ENCODE results near the gene RHOB.
"Not testable (repeated sequence)": the region's sequence is repeated elsewhere in the genome, so short reads cannot be mapped to it uniquely, and the experiment has no call there.

Gene RHOB

DNA sequence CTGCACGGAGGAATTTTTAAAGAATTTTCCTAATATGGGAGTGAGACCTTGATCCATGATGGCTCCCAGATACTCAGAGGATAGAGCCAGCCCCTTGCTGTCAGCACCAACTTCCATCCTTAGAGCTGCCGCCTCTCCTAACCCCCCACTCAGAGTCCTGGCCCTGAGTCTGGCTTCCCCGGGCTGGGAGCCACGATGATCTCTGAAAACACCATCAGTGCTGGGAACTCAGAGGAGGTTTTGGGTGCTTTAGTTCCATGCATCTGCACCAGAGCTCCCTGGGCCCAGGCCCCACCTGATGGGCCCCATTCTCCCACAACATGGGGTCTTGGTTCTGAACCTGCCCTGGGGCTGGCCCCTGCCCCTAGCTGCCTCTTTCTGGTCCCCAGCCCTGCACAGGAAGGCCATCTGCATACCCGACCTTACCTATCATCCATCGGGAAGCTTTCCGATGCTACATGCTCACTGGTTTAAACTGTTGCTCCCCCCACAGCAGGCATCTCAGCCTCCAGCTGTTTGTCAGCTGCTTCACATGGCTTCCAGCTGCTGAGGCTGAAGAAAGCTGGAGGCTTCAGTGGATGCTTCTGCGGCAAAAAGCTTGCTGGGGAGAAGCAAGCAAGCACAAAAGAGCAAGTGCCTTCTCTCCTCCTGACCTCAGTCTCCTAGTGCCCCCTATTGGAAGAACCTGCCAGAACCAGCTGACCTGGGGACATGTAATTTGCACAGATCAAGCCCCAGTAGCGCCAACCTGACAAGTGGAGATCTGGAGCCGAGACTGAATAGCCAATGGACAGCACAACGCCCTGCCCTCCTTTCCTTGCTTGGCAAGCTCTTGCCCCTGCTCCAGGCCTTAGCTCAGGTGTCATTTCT, 24.2 kb upstream of the RHOB start:
- DNase-seq = no peak

DNA sequence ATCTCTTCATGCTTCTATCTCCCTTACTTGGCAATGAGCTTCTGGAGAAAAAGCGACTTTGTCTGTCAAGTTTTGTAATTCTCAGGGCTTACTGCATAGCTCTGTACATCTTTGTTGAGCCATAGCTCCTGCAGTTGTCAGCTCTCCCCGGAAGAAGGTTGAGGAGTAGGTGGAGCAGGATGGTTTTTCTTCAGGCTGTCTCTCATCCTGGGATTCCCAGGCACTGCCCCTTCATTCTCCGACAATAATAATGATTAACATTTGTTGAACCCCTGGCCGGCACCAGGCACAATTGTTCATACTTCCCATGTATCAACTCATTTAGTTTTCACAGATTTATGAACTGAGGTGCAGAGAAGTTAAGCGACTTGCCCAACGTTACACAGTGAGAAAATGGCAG, 23.5 kb upstream of the RHOB start:
- no peak for DNase-seq

DNA sequence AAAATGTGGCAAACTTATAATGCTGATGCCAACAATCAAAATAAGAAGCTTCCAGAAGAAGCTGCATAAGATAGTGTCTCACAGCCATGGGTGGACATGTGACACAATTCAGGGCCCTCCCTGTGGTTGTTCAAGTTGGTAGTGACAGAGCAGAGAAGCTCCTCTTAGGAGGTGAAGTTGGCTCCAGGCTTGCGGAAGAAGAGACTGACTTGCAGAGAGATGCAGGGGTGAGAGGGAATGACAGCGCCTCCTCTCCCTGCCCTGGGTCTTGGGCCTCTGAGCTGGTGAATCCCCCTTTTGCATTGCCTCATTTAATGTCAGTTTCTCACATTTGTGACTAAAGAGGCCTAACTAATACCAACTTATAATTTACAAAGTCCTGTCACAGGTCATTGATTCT, 23.0 kb upstream of the RHOB start:
- no peak for DNase-seq

DNA sequence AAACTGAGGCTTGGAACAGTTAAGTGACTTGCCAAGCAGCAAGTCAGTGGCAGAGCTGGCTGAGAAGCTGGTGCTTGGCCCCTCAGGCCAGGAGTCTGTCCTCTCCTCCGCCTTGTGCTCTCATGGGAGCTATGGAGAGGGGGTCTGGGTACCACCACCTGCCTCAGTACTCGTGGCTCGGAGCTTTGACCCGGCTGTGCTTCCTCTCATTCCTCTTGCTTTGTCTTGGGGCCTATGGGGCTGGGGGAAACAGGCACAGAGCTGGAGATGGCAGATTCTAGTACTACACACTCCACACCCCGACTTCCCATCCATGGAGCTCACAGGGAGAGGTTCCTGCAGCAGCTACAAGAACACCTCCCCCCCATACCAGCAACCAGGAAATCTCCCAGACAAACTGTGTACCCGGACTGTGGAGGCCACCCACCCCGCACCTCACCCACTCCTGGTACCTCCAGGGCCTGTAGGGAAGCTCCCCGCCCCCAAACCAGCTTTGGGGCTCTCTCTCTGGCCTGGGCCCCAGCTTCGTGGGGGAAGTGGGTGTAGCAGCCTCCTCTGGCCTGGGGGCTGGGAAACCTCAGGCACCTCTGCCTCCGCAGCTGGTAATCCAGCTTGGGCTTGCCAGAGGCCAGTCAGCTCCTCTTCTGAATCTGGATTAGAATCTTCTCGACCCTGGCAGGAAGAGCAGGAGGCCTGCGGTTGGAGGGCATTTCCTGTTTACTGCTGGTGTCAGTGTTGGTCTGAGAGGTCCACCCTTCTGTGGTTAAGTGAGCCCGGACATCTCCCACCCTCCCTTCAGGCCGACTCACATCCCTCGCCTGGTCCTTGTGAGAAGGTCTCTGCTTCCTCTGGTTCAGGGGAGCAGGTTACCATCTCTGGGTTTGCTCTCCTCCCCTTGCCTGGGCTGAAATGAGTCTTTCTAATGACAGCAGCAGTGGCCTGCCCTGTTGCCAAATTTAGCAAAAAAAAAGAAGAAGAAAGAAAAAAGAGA, 22.3 kb upstream of the RHOB start:
- no peak for DNase-seq

DNA sequence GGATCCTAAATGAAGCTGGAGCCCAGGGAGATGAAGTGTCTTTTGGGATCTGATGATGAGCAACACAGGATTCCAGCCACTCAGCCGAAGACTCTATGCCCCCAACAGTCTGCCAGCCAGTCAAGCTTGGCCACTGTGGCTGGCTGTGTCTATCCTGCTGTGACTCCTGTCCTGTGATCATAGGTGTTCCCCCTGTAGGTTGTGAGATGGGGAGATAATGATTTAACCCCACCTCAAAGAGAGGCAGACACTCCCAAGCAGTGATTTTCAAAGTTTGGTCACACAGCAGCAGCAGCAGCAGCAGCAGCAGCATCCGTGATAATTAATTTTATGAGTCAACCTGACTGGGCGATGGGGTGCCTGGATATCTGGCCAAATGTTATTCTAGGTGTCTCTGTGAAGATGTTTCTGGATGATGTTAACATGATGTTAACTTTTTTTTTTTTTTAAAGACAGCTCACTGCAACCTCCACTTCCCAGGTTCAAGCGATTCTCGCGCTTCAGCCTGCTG, 21.4 kb upstream of the RHOB start:
- no peak for DNase-seq

DNA sequence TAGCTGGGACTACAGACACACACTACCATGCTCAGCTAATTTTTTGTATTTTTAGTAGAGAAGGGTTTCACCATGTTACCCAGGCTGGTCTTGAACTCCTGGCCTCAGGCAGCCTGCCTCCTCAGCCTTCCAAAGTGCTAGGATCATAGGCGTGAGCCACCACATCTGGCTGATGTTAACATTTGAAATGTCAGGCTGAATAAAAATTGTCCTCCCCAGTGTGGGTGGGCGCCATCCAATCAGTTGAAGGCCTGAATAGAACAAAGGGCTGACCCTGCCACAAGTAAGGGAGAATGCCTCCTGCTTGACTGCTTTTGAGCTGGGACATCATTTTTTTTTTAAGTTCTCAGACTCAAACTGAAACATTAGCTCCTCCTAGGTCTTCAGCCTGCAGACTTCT, 21.0 kb upstream of the RHOB start:
- no peak for DNase-seq

DNA sequence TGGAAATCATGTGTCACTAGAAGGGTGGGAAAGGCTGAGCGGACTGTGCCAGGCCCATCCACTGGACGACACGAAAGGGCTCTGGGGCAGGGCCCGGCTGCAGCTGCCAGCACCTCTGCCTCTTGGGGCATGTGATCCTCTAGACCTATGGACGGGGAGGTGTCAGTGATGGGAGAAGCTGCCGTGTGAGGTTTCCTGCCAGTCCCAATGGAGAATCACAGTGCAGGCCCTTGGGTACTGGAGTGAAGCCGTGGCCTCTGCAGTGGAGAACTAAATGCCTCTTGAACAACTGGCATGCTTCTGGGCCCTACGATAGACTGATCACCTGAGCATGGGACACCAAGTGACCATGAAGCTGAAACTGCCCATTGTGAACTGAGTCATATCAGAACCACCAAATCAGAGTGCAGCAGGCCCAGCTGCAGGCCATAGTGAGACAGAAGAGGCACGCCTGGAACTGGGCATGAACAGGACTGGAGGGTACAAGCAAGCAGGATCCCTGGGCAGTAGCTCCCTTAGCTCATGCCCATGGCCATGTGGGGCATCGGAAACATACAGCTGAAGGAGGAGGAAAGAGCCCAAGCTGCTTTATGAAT, 18.8 kb upstream of the RHOB start:
- no peak for DNase-seq

DNA sequence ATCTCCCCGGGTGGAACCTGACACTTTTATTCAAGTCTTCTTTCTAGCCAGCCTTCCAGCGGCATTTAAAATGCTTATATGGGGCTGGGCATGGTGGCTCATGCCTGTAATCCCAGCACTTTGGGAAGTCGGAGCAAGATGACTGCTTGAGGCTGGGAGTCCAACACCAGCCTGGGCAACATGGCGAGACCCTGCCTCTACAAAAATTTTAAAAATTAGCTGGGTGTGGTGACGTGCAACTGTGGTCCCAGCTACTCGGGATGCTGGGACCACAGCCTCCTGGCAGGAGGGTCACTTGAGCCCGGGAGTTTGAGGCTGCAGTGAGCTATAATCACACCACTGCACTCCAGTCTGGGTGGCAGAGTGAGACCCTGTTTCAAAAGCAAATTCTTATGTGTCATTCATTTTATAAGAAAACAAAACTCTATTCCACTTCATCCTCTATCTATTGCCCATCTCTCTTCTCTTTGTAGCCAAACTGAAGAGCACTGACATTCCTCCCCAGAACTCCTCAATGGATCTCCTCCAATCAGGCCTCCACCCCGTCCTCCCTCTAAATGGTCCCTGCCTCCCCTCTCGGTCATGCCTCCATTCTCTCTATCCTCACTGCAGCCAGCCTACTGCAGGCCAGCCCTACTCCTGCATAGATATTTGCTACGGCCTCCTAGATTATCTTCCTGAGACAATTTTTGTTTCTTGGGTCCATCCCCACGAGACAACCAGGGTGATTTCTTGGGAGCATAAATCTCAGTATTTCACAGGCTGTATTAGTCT, 18.0 kb upstream of the RHOB start:
- no peak for DNase-seq

DNA sequence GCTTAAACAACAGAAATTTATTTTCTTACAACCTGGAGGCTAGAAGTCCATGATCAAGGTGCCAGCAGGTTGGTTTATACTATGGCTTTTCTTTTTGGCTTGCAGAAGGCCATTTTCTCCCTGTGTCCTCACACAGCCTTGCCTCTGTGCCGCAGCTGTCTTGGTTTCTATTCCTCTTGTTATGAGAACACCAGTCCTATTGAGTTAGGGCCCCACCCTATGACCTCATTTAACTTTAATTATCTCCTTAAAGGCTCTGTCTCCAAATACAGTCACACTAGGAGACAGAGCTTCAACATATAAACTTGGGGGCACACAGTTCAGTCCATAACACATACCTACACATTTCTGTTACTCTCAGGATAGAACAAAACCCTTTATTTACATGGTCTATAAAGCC, 17.3 kb upstream of the RHOB start:
- no peak for DNase-seq

DNA sequence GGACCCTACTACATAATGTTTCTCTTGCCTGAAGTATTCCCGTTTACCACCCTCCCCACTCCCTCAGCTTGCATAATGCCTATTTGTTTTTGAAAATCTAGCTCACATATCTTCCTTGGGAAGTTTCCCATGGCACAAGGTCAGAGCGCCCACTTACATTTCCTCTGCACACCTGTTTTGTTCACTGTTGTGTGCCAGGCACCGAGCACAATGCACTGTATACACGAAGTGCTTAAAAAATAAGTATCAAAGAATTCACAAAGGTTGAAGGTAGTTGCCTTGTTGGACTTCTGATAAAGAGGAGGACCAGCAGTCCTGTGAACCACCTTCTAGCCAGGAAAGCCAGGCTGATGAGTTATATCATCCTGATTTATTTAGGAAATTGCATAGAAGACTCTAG, 16.8 kb upstream of the RHOB start:
- no peak for DNase-seq

DNA sequence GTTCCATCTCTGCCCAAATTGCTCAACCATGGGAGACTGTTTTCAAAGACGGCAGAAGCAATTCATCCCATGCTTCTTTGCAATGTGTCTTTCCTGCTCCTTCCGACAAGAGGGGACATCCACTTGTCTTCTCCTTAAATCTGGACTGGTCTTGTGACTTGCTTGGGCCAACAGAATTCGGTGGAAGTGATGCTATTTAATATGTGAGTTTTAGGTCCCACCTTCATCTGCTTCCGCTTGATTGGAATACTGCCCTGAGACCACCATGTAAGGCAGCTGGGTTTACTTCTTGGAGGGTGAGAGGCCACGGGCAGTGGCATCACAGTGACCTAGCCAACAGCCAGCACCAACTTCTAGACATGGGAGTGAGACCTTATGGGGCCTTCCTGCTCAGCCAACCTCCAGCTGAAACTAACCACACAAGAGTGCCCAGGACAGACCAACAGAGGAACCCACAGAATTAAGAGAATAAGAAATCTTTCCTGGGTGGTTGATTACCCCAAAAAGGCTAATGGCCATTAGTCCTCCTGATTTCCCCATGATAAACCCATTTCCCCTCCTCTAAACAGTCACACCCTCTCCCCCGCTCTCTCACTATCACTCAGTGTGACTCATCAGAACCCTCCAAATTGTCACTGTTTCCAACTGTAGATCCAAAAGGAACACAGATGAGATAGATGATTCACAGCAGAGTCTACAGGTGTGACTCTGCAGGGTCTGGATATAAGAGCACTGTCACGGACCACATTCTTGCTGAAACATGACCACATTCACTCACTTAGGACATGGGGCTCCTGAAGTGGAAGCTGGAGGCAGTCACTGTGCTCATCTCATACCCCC, 16.2 kb upstream of the RHOB start:
- peak; percentile 41 for DNase-seq

DNA sequence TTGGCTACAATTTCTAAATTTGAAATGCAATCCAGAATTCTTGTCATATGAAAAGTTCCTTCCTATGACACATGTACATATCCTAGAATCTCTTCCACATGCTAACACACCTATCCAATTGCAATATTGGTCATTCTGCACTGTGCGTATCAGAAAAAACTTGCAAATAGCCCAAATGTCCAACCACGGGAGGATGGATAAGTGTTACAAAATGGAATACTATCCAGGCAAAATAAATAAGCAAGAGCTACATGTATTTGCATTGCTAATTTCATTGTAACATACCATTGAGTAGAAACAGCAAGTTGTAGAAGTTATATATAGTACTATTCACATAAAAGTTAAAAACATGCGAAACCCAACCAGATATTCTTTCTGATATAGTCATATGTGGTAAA, 15.6 kb upstream of the RHOB start:
- DNase-seq = no peak

DNA sequence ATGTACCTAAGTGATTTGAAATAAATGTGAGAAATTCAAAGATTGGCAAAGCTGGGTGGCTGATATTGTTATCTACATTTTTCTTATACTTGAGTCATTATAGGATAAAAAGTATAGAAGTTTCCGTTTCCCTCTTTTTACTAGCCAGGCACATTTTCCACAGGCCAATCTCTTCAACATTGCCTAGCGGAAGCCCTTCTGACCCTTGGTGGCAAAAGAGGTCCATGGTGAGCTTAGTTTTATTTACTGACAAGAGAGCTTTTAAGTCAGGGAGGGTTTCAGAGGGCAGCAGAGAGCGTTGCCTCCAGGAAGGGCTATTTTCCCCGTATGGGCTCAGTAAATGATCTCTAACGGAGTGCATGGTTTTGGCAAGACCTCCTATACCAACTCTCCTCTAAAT, 15.1 kb upstream of the RHOB start:
- no peak for DNase-seq

DNA sequence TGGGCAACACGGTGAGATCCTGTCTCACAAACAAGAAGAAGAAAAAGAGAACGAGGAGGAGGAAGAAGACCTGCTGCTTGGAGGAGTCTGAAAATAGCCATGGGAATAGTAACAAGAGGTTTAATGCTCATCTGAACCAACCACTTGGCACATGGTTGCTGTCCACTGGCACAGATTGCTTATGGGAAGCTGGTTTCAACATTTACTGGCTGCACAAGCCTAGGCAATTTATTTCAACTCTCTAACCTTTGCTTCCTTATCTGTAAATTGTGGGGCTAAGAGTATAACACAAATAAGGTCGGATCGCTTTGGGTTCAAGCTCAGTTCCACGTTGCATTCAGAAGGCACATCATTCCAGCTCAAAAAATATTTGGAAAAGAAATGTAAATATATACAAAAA, 14.2 kb upstream of the RHOB start:
- DNase-seq = no peak

DNA sequence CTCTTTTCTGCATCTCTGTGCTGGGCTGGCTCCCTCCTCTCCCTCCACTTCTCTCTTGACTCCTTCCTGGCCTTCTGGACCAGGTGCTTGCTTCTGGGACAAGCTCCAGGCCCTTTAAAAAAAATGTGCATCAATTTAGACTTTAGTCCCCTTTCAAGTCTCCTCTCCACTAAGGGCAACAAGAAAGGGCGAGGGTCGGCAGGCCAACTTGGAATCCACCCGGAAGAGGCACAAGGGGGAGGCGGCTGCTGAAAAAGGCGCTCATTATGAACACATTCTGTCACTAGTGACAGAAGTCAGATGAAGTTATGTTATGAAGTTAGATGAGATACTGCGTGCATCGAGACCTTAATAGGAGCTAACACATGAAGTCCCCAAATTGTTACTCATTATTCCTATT, 13.6 kb upstream of the RHOB start:
- no peak for DNase-seq

DNA sequence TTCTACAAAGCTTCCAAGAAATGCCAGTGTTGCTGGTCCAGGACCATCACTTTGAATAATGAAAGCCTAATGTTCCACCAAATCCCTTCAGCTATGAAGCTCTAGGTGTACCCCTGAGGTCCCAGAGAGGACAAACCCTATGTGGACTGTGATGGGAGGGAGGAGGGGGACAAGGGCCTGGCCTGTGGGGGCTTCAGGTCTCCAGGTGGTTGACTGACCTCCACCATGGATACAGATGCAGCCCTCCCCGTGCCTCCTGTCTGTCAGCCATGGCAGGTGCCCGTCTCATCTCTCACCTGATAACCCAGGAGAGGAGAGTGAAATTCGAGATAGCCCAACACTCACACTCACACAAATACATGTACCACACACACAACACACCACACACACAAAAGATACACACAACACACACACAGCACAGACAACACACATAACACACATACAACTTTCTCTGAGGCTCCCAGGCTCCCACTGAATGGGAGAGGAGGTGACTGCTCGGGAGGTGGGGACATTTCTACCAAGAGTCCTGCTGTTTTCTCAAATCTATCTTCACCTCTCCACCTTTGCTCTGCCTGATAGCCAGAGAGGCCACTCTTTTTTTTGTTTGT, 12.8 kb upstream of the RHOB start:
- DNase-seq = no peak

DNA sequence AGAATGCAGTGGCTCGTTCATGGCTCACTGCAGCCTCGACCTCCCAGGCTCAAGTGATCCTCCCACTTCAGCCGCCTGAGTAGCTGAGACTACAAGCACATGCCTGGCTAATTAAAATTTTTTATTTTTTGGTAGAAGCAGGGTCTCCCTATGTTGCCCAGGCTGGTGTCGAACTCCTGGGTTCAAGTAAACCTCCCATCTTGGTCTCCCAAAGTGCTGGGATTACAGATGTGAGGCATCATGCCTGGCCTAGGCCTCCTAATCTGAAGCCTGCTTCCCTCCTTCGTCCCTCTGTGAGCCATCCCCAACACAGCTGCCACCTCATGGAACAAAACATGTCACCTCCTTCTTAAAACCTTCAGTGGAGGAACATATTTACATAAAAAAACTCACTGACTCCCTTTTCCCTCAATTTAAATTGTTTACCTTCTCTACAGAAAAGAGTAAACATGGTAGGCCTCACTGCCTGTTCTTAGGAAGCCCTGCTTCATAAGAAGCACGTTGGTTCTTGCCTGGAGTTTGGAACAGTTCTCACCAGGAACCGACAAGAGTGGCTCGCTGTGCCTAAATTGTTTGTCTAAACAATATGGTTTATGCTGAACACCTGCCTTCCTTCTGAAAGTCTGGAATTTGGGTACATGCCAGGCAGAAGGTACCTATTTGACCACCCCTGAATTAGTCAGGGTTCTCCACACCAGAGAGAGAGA, 12.1 kb upstream of the RHOB start:
- DNase-seq = no peak

DNA sequence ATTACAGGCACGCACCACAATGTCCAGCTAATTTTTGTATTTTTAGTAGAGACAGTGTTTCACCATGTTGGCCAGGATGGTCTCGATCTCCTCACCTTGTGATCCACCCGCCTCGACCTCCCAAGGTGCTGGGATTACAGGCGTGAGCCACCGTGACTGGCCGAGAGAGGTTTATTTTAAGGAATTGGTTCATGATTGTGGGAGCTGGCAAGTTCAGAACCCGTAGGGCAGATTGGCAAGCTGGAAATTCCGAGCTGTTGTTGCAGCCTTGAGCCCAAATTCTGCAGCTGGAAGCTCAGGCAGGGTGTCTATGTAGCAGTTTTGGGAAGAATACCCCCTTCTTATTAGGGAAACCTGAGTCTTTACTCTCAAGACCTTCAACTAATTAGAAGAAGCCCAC, 11.4 kb upstream of the RHOB start:
- DNase-seq = not testable (repeated sequence)

DNA sequence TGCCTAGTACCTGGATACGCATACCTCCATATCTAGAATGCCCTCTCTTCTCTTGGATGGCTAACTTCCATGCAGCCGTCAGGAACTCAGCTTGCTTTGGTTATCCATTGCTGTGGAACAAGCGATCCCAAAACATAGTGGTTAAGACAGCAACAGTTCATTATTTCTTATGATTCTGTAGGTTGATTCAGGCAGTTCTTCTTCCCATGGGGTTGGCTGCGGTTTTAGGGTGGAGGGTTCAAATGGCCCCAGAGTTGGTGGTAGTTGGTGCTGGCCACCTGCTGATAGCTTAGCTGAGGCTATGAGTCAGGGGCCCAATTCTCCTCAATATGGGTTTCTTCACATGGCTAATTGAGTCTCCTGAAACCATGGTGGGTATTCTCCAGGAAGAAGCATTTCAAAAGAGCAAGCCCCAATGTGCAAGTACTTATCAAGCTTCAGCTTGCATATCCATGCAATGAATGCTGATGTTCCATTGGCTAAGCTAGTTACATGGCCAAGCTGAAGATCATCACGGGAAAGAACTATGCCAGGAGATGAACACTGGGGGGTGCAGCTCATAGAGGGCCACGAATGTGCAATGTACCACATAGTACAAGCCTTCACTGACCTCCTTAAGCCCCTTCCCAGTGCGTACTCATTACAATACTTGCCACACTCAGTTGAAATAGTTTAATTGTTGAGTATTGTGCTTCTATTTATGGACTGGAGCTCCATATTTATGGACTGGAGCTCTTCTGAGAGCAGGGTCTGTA, 10.0 kb upstream of the RHOB start:
- no peak for DNase-seq
